Endothelial cell of umbilical vein (primary cell): ENCODE measurements around the gene SNPH.

Experiments
- CTCF ChIP-seq, 2 donors: IDR thresholded peaks; 1 replicate in 1 of 2; 2 replicates in 1 of 2; pipeline ENCODE4 v1.5.1; 2011; ENCODE audit warnings: low read length in 2 of 2, mild to moderate bottlenecking in 2 of 2, moderate library complexity in 2 of 2, control low read depth in 1 of 2, inconsistent platforms in 1 of 2, low read depth in 1 of 2; ENCODE audit not compliant: insufficient read depth in 1 of 2; ENCODE audit errors: extremely low read depth in 1 of 2
- MAX ChIP-seq: IDR thresholded peaks from 2 replicates; pipeline ENCODE4 v1.6.1; 2011; ENCODE audit not compliant: insufficient read depth, insufficient read length
- POLR2A ChIP-seq: IDR thresholded peaks from 2 replicates; pipeline ENCODE4 v1.6.1; 2012; ENCODE audit warnings: low read depth, mild to moderate bottlenecking, control low read depth, low read length

DNA sequence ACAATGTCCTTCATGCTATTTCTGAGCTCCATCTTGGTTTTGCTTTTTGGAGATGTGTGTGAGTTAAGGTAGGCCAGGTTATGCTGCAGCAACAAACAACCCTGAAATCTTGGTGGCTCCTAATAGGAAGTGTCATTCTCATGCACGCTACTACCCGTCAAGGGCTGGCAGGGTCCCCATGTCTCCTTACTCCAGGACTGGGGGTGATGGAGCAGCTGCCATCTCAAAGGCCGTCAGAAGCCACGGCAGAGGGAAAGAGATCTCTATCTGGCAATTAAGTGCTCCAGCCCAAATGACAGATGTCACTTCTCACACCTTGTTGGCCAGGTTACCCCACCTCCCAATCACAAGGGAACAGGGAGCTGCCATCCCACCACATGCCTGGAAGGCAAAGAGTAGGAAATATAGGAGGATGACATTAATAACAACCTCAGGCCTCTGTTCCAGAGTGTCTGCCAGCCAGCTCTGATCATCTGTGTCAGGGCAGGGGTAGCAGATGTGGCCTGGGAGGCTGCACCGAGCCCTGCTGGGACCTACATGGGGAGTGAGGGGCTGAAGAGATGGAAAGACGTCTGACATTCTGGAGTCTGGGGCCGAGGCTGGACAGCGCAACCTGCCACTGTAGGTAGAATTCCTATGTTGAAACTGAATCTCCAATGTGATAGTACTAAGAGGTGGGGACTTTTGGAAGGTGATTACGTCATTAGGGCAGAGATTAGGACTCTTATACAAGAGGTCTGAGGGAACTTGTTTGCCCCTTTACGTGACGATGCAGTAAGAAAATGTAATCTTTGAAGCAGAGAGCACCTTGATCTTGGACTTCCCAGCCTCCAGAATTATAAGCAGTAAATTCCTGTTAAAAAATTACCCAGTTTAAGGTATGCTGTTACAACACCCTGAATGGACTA, 67.6 kb downstream of the SNPH start:
- TF ChIP-seq CTCF (IDR thresholded peaks at IDR 0.05; ENCODE audit: extremely low read depth in 1 of 2, insufficient read depth in 1 of 2, low read depth in 1 of 2, low read length in 2 of 2) (no peak), MAX (no peak), POLR2A (no peak)
